Measurements from ENCODE around the gene PPAT.

DNA sequence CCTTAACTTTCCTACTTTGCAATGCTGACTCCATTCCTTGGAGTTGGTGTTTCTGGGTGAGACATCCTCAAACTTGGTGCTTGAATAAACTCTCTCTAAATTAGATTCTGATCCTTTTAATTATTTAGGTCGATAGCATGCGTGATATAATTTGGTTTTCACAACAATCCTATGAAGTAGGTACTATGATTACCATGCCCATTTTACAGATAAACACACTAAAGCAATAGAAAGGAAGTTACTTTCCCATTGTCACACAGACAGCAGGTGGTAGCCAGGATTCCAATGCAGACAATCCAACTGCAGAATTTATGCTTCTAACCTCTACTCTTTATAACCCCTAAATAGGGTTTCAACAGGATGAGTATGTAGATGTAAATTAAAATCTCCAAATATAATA, 26.4 kb downstream of the PPAT start:
- TF ChIP-seq, protein P1, sequence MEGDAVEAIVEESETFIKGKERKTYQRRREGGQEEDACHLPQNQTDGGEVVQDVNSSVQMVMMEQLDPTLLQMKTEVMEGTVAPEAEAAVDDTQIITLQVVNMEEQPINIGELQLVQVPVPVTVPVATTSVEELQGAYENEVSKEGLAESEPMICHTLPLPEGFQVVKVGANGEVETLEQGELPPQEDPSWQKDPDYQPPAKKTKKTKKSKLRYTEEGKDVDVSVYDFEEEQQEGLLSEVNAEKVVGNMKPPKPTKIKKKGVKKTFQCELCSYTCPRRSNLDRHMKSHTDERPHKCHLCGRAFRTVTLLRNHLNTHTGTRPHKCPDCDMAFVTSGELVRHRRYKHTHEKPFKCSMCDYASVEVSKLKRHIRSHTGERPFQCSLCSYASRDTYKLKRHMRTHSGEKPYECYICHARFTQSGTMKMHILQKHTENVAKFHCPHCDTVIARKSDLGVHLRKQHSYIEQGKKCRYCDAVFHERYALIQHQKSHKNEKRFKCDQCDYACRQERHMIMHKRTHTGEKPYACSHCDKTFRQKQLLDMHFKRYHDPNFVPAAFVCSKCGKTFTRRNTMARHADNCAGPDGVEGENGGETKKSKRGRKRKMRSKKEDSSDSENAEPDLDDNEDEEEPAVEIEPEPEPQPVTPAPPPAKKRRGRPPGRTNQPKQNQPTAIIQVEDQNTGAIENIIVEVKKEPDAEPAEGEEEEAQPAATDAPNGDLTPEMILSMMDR (IDR thresholded peaks at IDR 0.05) = no peak
- TF ChIP-seq SIN3A (IDR thresholded peaks at IDR 0.05; ENCODE audit: borderline replicate concordance, insufficient read depth, low read depth, low read length) = no peak
- no peak for TF ChIP-seq POLR2AphosphoS5 (IDR thresholded peaks at IDR 0.05; ENCODE audit: low read depth, low read length)
- TF ChIP-seq, protein P2, sequence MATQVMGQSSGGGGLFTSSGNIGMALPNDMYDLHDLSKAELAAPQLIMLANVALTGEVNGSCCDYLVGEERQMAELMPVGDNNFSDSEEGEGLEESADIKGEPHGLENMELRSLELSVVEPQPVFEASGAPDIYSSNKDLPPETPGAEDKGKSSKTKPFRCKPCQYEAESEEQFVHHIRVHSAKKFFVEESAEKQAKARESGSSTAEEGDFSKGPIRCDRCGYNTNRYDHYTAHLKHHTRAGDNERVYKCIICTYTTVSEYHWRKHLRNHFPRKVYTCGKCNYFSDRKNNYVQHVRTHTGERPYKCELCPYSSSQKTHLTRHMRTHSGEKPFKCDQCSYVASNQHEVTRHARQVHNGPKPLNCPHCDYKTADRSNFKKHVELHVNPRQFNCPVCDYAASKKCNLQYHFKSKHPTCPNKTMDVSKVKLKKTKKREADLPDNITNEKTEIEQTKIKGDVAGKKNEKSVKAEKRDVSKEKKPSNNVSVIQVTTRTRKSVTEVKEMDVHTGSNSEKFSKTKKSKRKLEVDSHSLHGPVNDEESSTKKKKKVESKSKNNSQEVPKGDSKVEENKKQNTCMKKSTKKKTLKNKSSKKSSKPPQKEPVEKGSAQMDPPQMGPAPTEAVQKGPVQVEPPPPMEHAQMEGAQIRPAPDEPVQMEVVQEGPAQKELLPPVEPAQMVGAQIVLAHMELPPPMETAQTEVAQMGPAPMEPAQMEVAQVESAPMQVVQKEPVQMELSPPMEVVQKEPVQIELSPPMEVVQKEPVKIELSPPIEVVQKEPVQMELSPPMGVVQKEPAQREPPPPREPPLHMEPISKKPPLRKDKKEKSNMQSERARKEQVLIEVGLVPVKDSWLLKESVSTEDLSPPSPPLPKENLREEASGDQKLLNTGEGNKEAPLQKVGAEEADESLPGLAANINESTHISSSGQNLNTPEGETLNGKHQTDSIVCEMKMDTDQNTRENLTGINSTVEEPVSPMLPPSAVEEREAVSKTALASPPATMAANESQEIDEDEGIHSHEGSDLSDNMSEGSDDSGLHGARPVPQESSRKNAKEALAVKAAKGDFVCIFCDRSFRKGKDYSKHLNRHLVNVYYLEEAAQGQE (IDR thresholded peaks at IDR 0.05; ENCODE audit: insufficient read depth in 1 of 2, low read depth in 2 of 2, low read length in 1 of 2) = no peak
